GM21390 (cell line): ENCODE measurements around the gene NEDD4.
"Not testable (repeated sequence)": the region's sequence is repeated elsewhere in the genome, so short reads cannot be mapped to it uniquely, and the experiment has no call there.

Source experiments
- ATAC-seq: cut with Tn5 transposase; IDR thresholded peaks from one replicate; pipeline ENCODE4 v1.9.1; 2021; ENCODE audit not compliant: unreplicated experiment

NEDD4 gene

DNA sequence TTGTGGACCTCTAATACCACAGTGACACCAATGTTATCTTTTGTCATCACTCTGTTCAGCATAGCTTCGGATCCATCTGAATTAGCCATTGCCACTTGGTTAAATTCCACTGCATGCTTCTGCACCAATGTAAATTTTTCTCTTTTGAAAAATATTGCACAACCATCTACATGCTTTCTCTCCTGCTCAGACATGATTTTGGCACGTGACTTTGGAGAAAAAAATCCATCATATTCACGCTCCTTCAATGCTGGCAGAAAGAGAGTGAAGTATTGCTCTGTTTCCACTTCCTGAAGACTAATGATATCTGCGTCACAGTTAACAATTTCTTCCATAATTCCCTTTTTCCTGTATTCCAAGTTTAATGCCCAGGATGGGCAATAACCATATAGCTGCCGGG, 13.0 kb upstream of the NEDD4 start:
- not testable (repeated sequence) for ATAC-seq

DNA sequence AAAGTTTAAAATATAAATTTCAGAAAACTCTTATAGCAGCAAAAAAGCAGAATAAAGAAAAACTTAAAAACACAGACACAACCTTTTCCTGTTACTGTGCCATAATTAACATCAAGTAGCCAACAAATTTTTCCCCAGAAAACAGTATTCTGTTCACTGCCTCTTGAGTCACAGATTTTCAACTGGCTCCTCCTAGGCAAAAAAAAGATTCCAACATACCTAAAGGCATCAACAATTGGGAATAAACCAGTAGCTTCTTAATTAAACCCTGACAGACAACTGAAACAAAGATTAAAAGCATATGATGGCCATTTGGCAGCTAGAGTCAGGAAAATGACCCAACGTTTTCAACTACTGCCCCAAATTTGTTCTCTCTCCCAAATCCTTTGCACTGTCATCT, 10.9 kb upstream of the NEDD4 start:
- ATAC-seq: not testable (repeated sequence)

DNA sequence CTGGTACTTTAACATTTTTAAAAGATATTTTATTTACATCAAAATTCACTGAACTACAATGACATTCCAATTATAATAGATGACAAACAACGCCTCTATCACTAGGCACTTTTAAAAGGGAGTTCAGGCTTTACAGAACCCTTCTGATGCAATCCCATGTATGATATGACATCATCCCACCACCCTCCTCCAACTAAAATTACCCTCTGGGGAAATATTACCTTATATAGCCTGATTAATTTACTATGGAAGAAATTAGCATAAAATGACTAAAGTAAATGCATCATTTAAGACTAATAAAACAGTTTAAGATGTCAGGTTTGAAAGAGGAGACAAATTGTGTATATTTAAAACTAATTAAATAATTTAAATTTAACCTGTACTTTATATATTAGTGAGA, 10.4 kb upstream of the NEDD4 start:
- not testable (repeated sequence) for ATAC-seq

DNA sequence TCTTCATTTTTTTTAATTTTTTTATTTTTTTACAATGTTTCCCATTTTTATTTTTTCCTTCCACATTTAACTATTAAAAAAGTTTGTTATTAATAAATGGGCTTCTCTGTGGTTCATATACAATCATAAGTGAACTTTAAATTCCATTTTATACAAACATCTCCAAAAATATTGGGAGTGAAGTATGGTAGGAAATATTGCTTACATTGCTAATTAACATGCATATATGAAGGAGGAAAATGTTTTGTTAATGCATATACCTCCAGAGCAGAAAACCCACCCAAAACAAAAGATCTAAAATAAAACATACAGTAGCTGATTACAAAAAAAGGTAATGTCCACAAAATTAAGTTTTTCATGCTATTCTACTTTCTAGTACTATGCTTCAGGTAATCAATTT, 9.9 kb upstream of the NEDD4 start:
- ATAC-seq: not testable (repeated sequence)

DNA sequence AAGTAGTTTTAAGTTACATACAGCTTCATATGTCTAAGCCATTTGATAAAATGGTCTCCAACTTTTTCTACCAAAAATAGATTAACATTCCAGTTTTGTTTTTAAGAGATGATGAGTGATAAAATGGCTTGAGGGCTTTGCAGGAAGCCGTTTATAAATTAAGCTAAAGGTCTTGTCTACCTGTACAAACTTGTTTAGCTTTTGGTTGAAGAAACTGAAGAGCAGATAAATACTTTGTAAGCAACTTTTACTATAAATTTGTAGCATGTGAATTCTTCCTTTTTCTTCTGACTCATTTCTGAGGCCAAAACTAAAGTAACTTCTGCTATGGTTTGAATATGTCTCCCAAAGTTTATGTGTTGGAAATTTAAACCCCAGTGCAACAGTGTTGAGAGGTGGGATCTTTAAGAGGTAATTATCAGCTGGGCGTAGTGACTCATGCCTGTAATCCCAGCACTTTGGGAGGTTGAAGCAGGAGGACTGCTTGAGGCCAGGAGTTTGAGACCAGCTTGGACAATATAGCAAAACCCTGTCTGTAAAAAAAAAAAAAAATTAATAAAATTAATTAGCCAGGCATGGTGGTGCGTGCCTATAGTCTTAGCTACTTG, 8.2 kb upstream of the NEDD4 start:
- ATAC-seq: no peak

DNA sequence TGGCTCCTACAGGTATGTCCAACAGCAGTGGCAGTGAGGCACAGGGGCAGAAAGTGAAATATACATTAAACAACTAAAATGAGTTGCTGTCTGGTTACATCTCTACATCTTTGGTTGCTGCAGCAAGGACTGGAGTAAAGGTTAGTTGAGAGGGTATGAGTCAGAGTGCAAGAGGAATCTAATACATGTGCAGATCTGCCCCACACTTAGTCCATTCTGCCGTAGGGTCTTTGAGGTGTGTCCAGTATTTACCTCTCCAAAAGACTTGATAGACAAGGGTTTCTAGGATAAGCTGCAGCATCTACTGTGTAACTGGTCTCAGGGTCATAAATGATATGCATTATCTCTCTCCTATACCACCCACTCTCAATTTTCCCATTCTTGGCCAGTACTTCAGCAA, 6.2 kb upstream of the NEDD4 start:
- no peak for ATAC-seq

DNA sequence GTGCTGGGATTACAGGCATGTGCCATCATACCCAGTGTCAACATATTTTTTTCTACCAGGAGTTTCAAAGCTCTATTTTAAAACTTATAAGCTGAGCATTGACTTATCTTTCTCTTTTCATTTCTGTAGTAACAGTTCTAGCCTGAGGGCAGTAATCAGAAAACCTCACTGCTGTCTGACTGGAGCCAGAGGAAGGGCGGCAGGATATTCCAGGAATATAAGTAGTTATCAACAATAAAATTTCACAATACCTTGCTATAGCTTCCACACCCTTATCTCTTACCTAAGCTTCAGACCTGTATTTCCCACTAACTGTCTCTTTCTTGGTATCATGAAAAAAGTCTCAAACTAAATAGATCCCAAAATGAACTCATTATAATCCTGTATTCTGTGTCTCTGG, 5.1 kb upstream of the NEDD4 start:
- ATAC-seq: no peak

DNA sequence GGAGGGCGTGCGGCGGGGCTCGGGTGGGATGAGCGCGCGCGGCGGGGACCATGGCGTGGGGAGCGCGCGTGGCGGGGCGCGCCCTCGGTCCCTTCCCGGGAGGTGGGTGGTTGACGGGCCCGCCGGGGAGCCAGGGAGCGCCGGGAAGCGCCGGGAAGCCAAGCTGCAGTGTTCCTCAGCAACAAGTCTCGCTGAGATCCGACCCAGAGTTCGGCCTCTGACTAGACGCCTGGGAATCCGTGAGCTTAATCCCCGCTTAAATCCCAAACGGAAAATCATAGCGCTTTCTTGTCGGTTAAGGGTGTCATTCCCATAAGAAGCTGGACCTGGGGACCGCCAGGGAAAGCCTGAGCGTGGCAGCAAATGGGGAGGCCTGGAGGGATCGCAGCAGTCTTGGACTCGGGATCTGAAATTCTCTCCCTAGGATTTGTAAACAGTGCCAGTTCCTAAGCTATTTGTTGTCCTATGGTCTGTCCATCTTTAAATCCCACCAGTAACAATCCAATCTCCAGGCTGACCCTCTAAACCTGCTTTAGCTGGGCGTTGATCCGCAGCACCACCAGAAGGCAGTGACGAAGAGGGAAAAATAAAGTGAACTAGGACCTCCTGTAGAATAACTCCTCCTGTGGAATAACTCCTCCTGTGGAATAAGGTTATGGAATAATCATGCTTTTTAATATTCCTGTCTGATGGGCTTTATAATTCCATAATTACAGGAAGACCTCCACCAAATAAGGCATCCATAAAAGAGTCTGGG, 570 bp upstream of the NEDD4 start:
- ATAC-seq: peak; percentile 5

DNA sequence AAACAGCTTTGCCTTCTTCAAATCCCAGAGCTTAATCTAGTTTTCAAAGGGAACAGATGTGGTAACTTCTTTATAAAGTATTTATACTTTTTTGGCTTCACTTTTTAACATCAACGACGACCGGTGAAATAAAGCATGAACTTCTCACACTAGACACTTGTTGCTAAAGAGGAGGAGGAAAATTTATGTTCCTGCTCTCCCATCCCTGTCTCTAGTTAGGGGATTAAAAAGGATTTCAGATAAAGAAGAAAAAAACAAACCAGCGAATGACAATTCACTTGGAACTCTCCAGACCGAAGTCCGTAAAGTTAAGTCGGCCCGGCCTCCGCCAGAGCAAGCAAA, 672 bp downstream of the NEDD4 start:
- ATAC-seq: no peak

DNA sequence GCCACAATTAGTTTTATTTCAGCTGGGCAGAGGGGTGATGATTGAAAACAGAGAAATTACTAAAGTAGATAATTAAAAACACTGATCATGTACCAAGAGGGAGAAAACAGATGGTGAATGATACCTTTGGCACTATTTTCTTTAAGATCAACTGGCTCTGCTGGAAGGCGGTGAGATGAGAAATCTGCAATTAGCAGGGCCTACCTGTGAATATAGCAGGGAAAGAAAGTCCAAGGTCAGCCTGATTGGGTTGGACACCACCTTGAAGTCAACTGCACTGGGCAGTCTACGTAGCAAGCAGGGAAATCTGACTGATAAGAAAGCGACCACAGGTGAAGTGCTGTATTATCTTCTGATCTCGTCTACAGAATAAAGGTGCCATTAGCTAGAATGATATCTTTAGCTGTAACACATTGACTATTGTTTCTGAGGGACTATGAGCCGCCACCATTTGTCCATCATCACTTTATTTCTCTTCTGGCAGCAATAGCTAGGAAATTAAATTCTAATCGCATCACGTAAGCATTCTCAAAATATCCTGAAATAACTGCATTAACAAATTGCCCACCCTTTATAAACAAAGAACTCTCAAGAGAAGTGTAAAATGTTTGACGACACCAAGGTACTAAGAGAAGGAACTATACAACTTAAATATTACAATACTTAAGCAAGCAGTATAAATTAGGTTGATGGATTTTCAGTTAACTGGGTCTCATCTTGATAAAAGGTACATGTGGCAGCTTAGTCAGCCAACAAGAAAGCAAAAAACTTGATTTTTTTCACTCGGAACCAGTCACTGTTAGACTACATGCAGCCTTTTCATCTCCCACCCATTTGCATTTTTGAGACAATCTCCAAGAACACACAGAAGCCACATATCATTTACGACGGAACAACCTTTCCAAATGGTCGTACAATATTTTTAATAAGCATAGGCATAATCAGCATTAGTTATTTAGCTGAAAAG, 1.3 kb downstream of the NEDD4 start:
- ATAC-seq: no peak

DNA sequence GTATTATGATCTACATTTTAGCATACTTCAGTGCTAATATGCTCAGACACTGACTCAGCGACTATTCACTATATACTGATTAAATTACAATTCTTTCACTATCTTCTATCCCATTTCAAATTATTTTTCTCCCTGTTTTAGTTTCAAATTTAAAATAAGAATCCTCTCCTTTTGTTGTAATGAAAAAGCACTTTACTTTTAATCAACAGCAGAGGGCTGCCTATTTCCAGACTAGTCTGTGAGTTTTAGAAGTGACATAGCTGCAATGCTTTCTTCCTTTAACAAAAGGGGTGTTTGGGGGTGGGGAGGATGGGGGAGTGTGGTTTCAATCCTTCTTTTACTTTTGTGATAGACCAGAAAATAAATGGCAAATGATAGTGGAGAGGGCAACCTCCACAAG, 2.4 kb downstream of the NEDD4 start:
- no peak for ATAC-seq

DNA sequence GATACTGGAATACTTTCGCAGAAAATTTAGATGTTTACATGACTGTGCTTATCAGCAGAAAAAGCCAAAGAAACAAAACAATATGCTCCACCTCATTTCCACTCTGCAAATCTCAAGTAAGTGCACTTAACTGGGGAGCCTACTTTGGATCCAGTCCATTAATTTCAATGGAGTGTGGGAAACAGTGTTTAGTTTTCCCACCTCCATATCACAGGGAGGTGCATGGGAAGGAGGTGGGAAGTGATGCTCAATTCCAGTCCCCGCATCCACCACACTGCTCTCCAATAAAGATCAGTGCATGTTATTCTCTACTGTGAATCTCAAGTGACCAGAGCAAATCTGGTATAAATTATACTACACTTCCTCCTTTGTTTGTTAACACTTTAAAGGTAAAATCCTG, 2.9 kb downstream of the NEDD4 start:
- no peak for ATAC-seq

DNA sequence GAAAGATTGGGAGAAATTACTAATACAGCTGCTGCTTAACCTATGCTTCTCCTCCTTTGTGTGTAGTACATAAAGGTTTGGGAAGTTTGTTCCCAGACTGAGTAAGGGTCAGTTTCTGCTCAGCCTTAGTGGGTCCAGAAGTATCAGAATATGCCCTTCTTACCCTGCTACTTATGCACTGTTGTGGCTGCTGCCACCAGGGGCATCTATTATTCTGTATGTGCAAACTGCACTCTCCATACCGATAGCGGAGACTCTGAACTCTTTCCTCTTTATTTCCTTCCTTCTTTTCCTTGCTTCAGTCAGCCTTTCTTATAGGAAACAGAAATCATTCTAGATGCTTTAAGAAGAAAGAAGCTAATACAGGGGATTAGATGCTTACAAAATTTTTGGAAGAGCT, 4.0 kb downstream of the NEDD4 start:
- no peak for ATAC-seq

DNA sequence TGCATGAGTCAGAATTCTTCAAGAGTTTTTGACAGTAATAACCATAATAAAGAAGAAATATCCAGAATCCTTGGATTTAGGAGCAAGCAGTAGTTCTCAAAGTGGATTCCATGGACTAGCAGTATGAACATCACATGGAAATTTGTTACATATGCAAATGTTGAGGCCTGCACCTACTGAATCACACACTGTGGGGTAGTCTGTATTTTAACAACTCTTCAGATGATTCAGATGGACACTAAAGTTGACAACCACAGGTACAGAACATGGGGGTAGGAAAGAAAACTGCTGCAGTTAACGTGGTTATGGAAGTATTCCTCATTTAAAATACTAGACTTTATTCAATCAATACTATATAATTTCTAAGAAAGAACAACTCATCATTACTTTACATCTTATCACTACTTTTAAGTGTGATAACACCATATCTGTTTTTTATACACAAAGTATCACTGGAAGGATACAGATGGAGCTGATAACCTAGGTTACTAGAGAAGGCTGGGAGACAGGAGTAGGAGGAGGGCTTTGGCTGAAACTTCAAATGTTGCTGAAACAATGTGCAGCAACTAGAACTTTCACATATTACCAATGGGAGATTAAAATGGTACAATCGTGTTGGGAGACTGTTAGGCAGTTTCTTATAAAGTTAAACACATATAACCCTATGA, 11.7 kb downstream of the NEDD4 start:
- no peak for ATAC-seq

DNA sequence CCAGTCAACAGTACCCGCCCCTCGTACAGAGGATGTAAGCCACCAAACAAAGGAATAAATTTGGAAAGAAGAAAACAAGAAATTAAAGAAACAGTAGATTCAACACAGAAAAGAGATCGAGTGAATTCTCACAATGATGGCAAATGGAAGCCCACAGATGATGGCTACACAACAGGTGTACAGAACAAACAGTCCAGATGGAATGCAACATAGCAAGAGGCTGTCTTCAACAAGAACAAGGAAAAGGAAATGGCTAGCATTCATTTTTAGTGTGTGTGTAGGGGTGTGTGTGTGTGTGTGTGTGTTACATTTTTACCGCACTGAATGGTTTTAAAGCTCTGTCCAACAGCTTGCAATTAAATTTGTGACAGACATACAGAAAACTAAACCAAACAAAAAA, 12.9 kb downstream of the NEDD4 start:
- no peak for ATAC-seq

DNA sequence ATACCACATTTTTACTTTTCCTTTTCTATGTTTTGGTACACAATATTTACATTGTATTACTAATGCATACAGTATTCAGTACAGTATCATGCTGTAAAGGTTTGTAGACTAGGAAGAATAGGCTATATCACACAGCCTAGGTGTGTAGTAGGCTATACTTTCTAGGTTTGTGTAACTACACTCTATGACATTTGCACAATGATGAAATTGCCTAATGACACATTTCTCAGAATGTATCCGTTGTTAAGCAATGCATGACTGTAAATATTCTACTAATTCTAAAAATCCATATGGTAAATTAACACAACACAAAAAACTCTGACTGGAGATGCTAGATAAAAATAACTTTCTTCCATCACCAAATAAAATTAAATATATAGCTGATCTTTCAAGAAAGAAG, 16.2 kb downstream of the NEDD4 start:
- ATAC-seq: no peak

DNA sequence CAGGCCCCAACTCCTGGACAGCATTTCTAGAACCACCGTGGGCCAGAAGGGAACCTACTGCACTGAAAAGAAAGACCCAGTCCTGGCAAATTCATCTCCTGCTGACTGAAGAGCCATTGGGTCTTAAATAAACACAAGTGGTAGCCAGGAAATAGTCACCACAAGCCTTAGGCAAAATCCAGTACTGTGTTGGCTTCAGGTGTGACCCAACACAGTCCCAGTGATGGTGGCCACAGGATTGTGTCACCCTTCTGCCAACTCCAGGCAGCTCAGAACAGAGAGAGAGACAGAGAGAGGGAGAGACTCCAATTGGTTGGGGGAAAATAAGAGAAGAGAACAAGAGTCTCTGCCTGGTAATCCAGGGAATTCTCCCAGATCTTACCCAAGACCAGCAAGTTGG, 23.1 kb downstream of the NEDD4 start:
- ATAC-seq: no peak

DNA sequence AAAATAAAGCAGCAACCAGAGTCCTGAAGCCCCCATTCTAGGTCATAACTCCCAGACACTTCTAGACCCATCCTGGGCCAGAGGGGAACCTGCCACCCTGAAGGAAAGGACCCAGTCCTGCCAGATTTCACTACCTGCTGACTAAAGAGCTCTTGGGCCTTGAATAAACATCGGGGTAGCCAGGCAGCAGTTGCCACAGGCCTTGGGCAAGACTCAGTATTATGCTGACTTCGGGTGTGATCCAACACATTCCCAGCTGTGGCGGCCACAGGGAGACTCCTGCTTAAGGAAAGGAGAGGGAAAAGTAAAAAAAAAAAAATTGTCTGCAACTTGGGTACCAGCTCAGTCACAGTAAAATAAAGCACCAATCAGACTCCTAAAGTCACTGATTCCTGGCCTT, 23.8 kb downstream of the NEDD4 start:
- no peak for ATAC-seq

DNA sequence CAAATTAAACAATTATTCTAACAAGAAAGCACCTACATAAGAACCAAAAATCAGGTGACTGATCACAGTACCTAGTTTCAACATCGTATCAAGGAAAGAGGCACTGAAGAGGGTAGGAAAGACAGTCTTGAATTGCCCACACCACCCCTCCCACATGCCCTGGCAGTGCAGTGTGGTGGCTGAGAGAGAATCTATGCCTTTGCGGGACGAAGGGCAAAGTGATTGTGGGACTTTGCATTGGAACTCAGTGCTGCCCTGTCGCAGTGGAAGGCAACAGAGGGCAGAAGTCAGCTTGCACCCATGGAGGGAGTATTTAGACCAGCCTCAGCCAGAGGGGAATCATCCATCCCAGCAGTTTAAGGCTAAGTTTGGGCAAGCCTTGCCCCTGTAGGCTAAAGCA, 24.5 kb downstream of the NEDD4 start:
- no peak for ATAC-seq

DNA sequence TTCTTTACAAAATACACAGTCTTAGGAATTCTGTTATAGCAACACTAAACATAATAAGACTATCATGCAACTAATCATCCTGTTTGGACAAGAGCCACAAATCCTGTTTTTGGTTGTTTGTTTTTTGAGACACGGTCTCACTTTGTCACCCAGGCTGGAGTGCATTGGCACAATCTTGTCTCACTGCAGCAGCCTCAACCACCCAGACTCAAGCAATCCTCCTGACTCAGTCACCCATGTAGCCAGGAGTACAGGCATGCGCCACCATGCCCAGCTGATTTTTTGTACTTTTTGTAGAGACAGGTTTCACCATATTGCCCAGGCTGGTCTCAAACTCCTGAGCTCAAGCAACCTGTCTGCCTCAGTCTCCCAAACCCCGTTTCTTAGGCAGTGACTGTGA, 28.3 kb downstream of the NEDD4 start:
- no peak for ATAC-seq

DNA sequence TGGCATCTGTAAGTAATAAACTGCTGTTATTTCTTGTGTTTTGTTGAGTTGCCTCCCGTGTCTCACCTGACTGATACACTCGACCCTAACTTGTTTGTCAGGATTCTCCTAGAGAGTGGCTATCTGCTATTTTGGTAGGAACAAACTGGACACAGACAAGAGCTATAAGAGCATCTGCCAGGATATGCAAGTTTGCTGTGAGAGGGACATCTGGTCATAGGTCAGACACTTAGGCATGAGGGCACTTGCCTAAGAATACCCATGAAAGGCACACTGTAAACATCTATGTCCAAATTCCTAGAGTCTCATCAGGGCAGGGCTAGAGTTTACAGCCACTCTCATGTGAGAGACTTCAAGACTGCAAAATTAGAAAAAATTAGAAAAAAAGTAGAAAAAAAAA, 32.5 kb downstream of the NEDD4 start:
- ATAC-seq: no peak
